GM12878 (cell line): ENCODE data around the gene MYO1E. TPM values are rescaled to one million over a fixed set of nuclear protein-coding genes. Genes with fewer than 3 reads are reported as not detected.
A peak's percentile ranks its signal among the peaks of the same experiment; 100 is the strongest.

Experiments used
- ATAC-seq: fragments of 200-7000 bp; cut with Tn5 transposase; 3 replicates; pipeline ENCODE4 v1.9.1; 2020; ENCODE audit warnings: mild to moderate bottlenecking, moderate library complexity
- BruUV-seq: library from RNA; stranded (reverse); fragments of 400-500 nt; replicated peaks from 2 replicates; lab custom pipeline; 2021; lab: Mats Ljungman, UMichigan
- CTCF ChIA-PET: fragments of 300-600 bp; sonication (Branson Sonifier 250); formaldehyde crosslinking; extraction: SDS; loops from one replicate; lab custom pipeline; 2021; ENCODE audit warnings: inconsistent platforms; lab: Yijun Ruan, JAX
- POLR2A ChIA-PET: fragments of 350-600 bp; formaldehyde crosslinking; extraction: SDS; loops from one replicate; lab custom pipeline; 2021; ENCODE audit warnings: inconsistent platforms; lab: Charles Lee
- RAD21 ChIA-PET: fragments of 300-600 bp; sonication (Branson Sonifier 250); formaldehyde crosslinking; loops from one replicate; lab custom pipeline; 2023; ENCODE audit warnings: antibody characterized with exemption; ENCODE audit not compliant: unreplicated experiment; lab: Charles Lee
- SMC1A ChIA-PET: fragments of 300-600 bp; sonication (Branson Sonifier 250); formaldehyde crosslinking; loops from one replicate; lab custom pipeline; 2023; ENCODE audit not compliant: unreplicated experiment, uncharacterized antibody; lab: Charles Lee
- DNase-seq: peaks from one replicate; pipeline ENCODE4 v3.0.0-alpha.2; 2011; ENCODE audit warnings: low read depth, low spot score
- FAIRE-seq: peaks from 3 replicates; lab custom pipeline; 2011; peaks lifted over from hg19 to GRCh38; lab: Jason Lieb, UNC
- H2AFZ ChIP-seq: 2 replicates; pipeline ENCODE4 v1.6.0; 2011; ENCODE audit warnings: low read depth, low read length, control low read depth; ENCODE audit not compliant: control insufficient read depth
- H3K27ac ChIP-seq: 2 replicates; pipeline ENCODE4 v1.5.1; 2011; ENCODE audit warnings: control low read depth; ENCODE audit not compliant: control insufficient read depth, insufficient read depth
- H3K27me3 ChIP-seq, 2 experiments: replicated peaks in 1 of 2; 2 replicates each; pipeline versions ENCODE4 v1.6.0 to v1.6.1; 2011; ENCODE audit warnings: low read length in 1 of 2; ENCODE audit not compliant: control insufficient read depth in 2 of 2, insufficient read depth in 2 of 2
- H3K36me3 ChIP-seq, 2 experiments: 2 replicates each; pipeline ENCODE4 v1.5.1; 2011; ENCODE audit warnings: low read length in 1 of 2; ENCODE audit not compliant: control insufficient read depth in 2 of 2, insufficient read depth in 2 of 2
- H3K4me1 ChIP-seq: 2 replicates; pipeline ENCODE4 v1.6.1; 2011; ENCODE audit warnings: mild to moderate bottlenecking, low read length, moderate library complexity, mixed read lengths; ENCODE audit not compliant: control insufficient read depth, insufficient read depth
- H3K4me2 ChIP-seq: 2 replicates; pipeline ENCODE4 v1.6.0; 2011; ENCODE audit warnings: control low read depth; ENCODE audit not compliant: control insufficient read depth, insufficient read depth
- H3K4me3 ChIP-seq: fragments of 200-600 bp; sonication (generic); 2 replicates; pipeline ENCODE4 v1.5.1; 2016
- H3K79me2 ChIP-seq: 2 replicates; pipeline ENCODE4 v1.6.0; 2011; ENCODE audit warnings: low read length; ENCODE audit not compliant: control insufficient read depth, insufficient read depth
- H3K9ac ChIP-seq: 2 replicates; pipeline ENCODE4 v1.8.0; 2011; ENCODE audit warnings: low read length, control low read depth, mixed read lengths; ENCODE audit not compliant: control insufficient read depth, insufficient read depth
- H3K9me3 ChIP-seq: replicated peaks from 3 replicates; pipeline ENCODE4 v1.5.1; 2011; ENCODE audit warnings: mild to moderate bottlenecking, low read length; ENCODE audit not compliant: control insufficient read depth, insufficient read depth
- H4K20me1 ChIP-seq: 2 replicates; pipeline ENCODE4 v1.6.0; 2011; ENCODE audit not compliant: control insufficient read depth, insufficient read depth
- BACH1 ChIP-seq: fragments of 450-650 bp; IDR thresholded peaks from 2 replicates; pipeline ENCODE4 v1.6.1; 2017; ENCODE audit warnings: mild to moderate bottlenecking, borderline replicate concordance
- BCL11A ChIP-seq: IDR thresholded peaks from 2 replicates; pipeline ENCODE4 v1.6.1; 2011; ENCODE audit warnings: low read depth, low read length
- CBX3 ChIP-seq: fragments of 200-600 bp; sonication (generic); IDR thresholded peaks from 2 replicates; pipeline ENCODE4 v1.6.1; 2016; ENCODE audit warnings: low read depth, borderline replicate concordance
- CREB1 ChIP-seq: IDR thresholded peaks from 2 replicates; pipeline ENCODE4 v1.6.1; 2012; ENCODE audit warnings: low read depth, mild to moderate bottlenecking, inconsistent platforms
- GABPA ChIP-seq: IDR thresholded peaks from 2 replicates; pipeline ENCODE4 v1.6.1; 2014; ENCODE audit warnings: antibody characterized with exemption, low read depth, mild to moderate bottlenecking, inconsistent platforms
- HDAC2 ChIP-seq: fragments of 200-600 bp; sonication (generic); IDR thresholded peaks from 2 replicates; pipeline ENCODE4 v1.6.1; 2017
- HSF1 ChIP-seq: fragments of 150-350 bp; IDR thresholded peaks from 2 replicates; pipeline ENCODE4 v1.6.1; 2014; ENCODE audit warnings: mild to moderate bottlenecking, low read depth, low read length
- KAT2A ChIP-seq: conservative IDR thresholded peaks from 2 replicates; pipeline ENCODE4 v1.6.1; 2011; ENCODE audit warnings: low read depth, low read length; ENCODE audit not compliant: control insufficient read depth
- KDM1A ChIP-seq: fragments of 200-600 bp; sonication (generic); IDR thresholded peaks from 2 replicates; pipeline ENCODE4 v1.6.1; 2016; ENCODE audit warnings: borderline replicate concordance
- NRF1 ChIP-seq: conservative IDR thresholded peaks from 2 replicates; pipeline ENCODE4 v1.6.1; 2011; ENCODE audit warnings: mild to moderate bottlenecking, low read depth, low read length, improper control_type of control experiment
- POLR2AphosphoS5 ChIP-seq: IDR thresholded peaks from 2 replicates; pipeline ENCODE4 v1.6.1; 2011; ENCODE audit warnings: mild to moderate bottlenecking, low read length, inconsistent platforms
- POU2F2 ChIP-seq: IDR thresholded peaks from 3 replicates; pipeline ENCODE4 v1.6.1; 2011; ENCODE audit warnings: low read depth, mild to moderate bottlenecking, low read length, borderline replicate concordance
- RELA ChIP-seq: fragments of 450-650 bp; IDR thresholded peaks from 2 replicates; pipeline ENCODE4 v1.8.0; 2014; ENCODE audit warnings: borderline replicate concordance; ENCODE audit not compliant: partially characterized antibody
- RUNX3 ChIP-seq: IDR thresholded peaks from 2 replicates; pipeline ENCODE4 v1.6.1; 2012; ENCODE audit warnings: low read length, inconsistent platforms
- SMARCA5 ChIP-seq: fragments of 450-650 bp; IDR thresholded peaks from 2 replicates; pipeline ENCODE4 v1.6.1; 2017; ENCODE audit warnings: mild to moderate bottlenecking
- SMC3 ChIP-seq: IDR thresholded peaks from 2 replicates; pipeline ENCODE4 v1.6.1; 2011; ENCODE audit warnings: low read length, improper control_type of control experiment, borderline replicate concordance
- SPI1 ChIP-seq: IDR thresholded peaks from 2 replicates; pipeline ENCODE4 v1.6.1; 2011; ENCODE audit warnings: low read depth, mild to moderate bottlenecking, low read length, moderate library complexity, borderline replicate concordance; ENCODE audit not compliant: insufficient read depth
- SREBF1 ChIP-seq: IDR thresholded peaks from 2 replicates; pipeline ENCODE4 v1.6.1; 2012; ENCODE audit warnings: mild to moderate bottlenecking, low read length
- ZBED1 ChIP-seq: IDR thresholded peaks from 2 replicates; pipeline ENCODE4 v1.6.1; 2016; ENCODE audit warnings: borderline replicate concordance
- ZNF207 ChIP-seq: fragments of 450-650 bp; IDR thresholded peaks from 2 replicates; pipeline ENCODE4 v1.6.1; 2014; ENCODE audit warnings: antibody characterized with exemption, mild to moderate bottlenecking, borderline replicate concordance
- ZZZ3 ChIP-seq: IDR thresholded peaks from 2 replicates; pipeline ENCODE4 v1.6.1; 2011; ENCODE audit warnings: low read depth; ENCODE audit not compliant: control insufficient read depth, insufficient read length
- WGBS: methylation state at CpG from one replicate; pipeline ENCODE4 v1.1.6; 2016; ENCODE audit warnings: low lambda C conversion rate; ENCODE audit not compliant: insufficient replicate concordance, insufficient coverage; ENCODE audit errors: missing lambda C conversion rate; 5-methylcytosine and 5-hydroxymethylcytosine counted together
- in situ Hi-C: fragments of 300-500 bp; cut with MboI; formaldehyde crosslinking; loops from 9 replicates; pipeline ENCODE4 v1.14.3; 2018; ENCODE audit warnings: mixed read lengths
- intact Hi-C: fragments of 100-400 bp; cut with micrococcal nuclease; formaldehyde crosslinking; loops from one replicate; pipeline ENCODE4 v1.14.2; 2022; ENCODE audit not compliant: unreplicated experiment
- polyA plus RNA-seq, 11 experiments: library from polyadenylated mRNA; depleted of rRNA in 4 of 11; unstranded in 6 of 11; stranded (reverse) in 5 of 11; fragments of >200 nt; fragmentation: Nextera tagmentation in 4 of 11; fragmentation: Illumina TruSeq in 1 of 11; extraction: Ambion mirVana in 4 of 11; extraction: Trizol in 1 of 11; gene quantifications; 1 replicate in 1 of 11; 2 replicates in 10 of 11; pipeline versions ENCODE4 v1.2.1 to v1.2.3, GENCODE V29; 2011 to 2016; ENCODE audit warnings: inconsistent platforms in 2 of 11, missing spikeins in 2 of 11, low read depth in 1 of 11
- total RNA-seq, 4 experiments: library from RNA; depleted of rRNA in 3 of 4; stranded (reverse); fragments of >200 nt in 3 of 4; fragmentation: Illumina TruSeq in 1 of 4; extraction: Trizol in 1 of 4; gene quantifications; 2 replicates each; pipeline versions ENCODE4 v1.2.1 to v1.2.3, GENCODE V29; 2013 to 2021

The MYO1E gene
- total and polyA plus RNA-seq, 10 of the 15 experiments (the other 5 are each of a cell fraction or from before 2014, with no cell fraction given): 10.3 to 266 (median 64.9) TPM

- TF ChIP-seq SMARCA5 (no peak), SREBF1 (no peak), KDM1A (no peak), ZNF207 (no peak), POU2F2 (0 out of 3 replicates have a peak, but pooled peaks have one; percentile 29), BACH1 (no peak), CBX3 (no peak), KAT2A (no peak), CREB1 (no peak), POLR2AphosphoS5 (peak; percentile 63; the same call in 1 of the 2 replicates), GABPA (no peak), ZZZ3 (no peak), SMC3 (no peak), SPI1 (peak; percentile 30; the same call in 1 of the 2 replicates), RUNX3 (peak; percentile 38), BCL11A (0 out of 2 replicates have a peak, but pooled peaks have one; percentile 33), HDAC2 (no peak), RELA (no peak), NRF1 (no peak), HSF1 (no peak), ZBED1 (no peak)
- no peaks in the 10 kb centered on the region; the same call in 2 of the 3 replicates for H3K9me3 ChIP-seq
- WGBS: 54% methylated on average over 3 of the region's 3 CpGs
- no peaks in the 10 kb centered on the region for H3K27me3 ChIP-seq
- ATAC-seq (peak; percentile 72), FAIRE-seq (no peak), DNase-seq (peak; percentile 28)
- no peak overlapping the region for H3K9ac ChIP-seq
- TSS peak; percentile 29 for BruUV-seq
- no peaks in the 10 kb centered on the region for H3K79me2 ChIP-seq
- H3K4me3 ChIP-seq: no peak overlapping the region
- ChIA-PET SMC1A (interaction anchor here (0.7 to 2.2 kb wide), 13 partner anchors 9 to 358 kb away, joined by 3 to 7 read pairs (median 4); no protein-coding TSS in a partner anchor), CTCF (interaction anchor here (1.0 to 1.6 kb wide), 4 partner anchors 186 to 367 kb away, joined by 3 to 7 read pairs (median 4); no protein-coding TSS in a partner anchor), RAD21 (interaction anchor here (0.6 to 2.1 kb wide), 4 partner anchors 37 to 190 kb away, joined by 3 to 6 read pairs (median 3); no protein-coding TSS in a partner anchor), POLR2A (no interaction called here)
- in situ Hi-C loops (no loop called here), intact Hi-C loops (no loop called here)
- H3K4me2 ChIP-seq: no peak overlapping the region
- no peaks in the 10 kb centered on the region for H4K20me1 ChIP-seq
- H3K27ac ChIP-seq: peak overlapping the region; percentile 71
- H3K36me3 ChIP-seq: peaks cover 8 to 54% of the 10 kb centered on the region in 2 experiments
- peaks cover 3% of the 10 kb centered on the region; the same call in 1 of the 2 replicates for H3K4me1 ChIP-seq
- no peak overlapping the region for H2AFZ ChIP-seq
These were observed 206.9 kb downstream of the MYO1E start for GRCh38 chr15:59165726-59166125.
